GM21360 (cell line): ENCODE data around the gene AQP3.
"Not testable (repeated sequence)": the region's sequence is repeated elsewhere in the genome, so short reads cannot be mapped to it uniquely, and the experiment has no call there.

Source experiments
- ATAC-seq: cut with Tn5 transposase; IDR thresholded peaks from one replicate; pipeline ENCODE4 v1.9.1; 2021; ENCODE audit warnings: mild to moderate bottlenecking, moderate library complexity; ENCODE audit not compliant: unreplicated experiment

AQP3 gene

DNA sequence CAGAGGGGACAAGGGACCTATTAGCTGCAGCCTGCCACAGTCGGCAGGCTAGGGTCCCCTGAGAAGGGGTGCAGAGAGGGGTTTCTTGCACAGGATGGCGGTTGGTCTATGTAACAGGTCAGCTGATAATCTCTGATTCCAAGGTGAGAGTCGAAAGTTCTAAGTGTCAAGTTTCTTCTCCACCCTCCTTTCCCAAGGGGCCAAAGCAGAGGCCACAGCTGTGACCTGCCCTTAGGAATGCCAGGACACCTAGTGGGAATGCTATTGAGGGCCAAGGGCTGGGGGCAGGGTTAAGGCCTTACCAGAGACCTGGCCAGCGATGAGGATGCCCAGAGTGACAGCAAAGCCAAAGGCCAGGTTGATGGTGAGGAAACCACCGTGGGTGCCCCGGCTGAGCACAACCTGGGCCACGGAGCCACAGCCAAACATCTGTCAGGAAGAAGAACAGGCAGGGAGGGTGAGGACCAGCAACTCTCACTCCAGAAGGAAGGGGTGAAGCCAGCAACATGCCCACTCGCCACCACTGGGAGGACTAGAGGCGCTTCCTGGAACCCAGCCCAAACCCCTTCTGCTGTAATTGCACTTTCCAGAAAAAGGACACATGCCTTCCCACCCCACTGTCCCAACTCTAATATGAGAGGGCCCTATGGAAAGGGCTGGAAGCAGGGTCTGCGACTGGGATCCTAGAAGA is 3.8 kb downstream of the AQP3 start:
- no peak for ATAC-seq

DNA sequence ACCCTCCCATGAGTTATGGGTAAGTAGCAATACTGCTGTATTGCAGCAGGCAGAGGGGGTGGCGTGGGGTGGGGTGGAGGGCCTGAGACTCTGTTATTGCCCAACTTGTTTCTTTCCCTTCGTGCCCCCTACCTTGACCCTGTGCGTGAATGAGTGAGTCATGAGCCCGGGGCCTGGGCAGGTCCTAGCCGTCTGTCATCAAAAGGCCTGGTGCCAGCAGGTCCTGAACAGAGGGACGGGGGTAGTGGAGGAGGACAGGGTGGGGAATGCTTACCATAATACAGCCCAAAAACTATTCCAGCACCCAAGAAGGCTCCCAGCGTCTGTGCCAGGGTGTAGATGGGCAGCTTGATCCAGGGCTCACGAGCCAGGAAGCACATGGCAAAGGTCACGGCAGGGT is 4.3 kb downstream of the AQP3 start:
- ATAC-seq: no peak

DNA sequence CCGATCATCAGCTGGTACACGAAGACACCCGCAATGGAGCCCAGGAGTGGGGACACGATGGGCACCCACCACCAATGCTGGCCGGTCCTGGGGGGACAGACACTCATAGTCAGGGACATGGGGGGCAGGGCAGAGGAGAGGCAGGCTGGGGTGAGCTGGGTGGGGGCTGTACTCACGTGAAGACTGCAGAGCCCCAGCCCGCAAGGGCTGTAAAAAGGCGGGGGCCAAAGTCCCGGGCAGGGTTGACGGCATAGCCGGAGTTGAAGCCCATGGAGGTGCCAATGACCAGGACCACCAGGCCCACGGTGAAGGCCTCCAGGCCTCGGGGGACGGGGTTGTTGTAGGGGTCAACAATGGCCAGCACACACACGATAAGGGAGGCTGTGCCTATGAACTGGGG is 5.3 kb downstream of the AQP3 start:
- no peak for ATAC-seq

DNA sequence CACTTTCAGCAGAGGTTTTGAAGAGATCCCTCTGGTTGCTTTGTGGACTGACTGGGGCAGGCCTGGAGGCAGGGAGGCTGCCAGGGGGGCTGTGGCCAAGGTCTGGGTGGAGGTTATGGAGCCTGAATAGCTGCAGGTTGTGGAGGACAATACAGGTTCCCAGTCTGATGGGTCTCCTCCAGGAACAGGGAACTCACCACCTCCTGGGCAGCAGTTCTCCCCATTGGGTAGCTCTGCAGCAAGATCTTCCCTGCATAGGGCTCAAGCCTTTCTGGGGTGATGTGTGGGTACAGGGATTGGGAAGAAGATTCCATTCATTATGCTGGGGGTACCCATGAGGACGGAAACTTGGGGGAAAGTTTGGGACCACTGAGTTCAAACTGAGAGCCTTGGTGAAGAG is 6.8 kb downstream of the AQP3 start:
- ATAC-seq: no peak

DNA sequence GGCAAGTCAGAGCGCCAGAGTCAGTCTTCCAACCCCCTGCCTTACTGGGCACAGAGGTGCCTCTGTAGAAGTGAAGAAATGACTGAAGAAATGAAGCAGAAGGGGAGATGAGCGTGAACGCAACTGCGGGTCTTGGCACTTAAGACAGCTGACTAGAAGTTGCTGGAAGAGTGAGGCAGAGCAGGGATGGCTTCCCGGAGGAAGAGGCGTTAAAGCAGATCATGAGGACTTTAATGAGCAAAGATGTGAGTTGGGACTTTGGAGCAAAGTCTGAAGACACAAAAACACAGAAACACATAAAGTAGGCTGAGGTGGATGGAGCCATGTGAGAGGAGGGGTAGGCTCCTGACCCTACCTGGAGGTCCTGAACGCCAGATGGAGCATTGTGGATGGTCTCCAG is 7.2 kb downstream of the AQP3 start:
- ATAC-seq: no peak

DNA sequence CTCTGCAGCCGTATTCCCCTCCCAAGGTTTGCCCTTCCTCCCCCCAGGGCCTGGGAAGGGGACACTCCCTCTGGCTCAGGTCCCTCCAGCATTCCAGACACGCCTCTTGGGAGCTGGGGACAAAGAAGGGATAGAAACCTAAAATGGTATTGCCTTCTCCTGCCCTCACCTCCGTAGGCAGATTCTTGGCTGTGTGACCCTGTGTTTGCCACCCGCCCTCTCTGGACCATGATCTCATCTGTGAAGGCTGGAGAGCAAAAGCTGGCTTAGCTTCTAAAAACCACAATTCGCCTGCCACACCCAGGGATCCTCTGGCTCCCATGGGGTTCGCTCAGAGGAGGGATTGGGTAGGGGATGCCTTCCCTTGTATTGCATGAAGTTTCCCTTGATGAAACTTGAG is 7.7 kb downstream of the AQP3 start:
- no peak for ATAC-seq

DNA sequence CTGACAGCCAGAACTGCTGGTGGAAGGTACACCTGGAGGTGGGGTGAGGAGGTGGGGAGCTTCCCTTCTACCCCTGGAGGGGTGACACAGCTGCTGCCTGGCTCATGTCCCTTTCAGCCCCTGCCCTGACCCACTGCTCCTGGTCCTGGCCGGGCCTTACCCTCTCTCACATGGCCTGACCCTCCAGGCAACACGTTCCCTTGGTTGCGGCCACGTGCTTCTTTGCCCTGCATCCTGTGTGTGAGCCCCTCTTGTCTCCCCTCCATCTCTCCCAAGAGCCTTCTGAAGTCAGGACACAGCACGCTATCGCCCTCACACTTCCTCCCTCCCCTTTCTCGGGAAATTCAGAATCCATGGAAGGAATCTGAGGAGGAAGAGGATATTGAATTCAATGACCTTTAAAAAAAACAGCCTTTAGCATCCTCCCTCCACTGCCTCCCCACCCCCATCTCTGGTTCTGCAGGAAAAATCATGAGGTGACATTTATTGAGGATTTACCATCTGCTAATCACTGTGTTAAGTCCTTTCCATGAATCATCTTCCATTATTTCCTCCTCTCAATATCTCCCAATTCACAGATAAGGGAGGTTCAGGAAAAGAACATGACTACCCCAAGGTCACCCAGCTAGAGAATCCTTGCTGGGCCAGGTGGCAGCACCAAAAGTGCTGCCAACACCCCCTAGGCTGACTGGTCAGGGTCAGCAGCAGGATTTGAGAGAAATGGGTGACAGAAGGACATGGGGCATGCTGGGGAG is 8.3 kb downstream of the AQP3 start:
- no peak for ATAC-seq

DNA sequence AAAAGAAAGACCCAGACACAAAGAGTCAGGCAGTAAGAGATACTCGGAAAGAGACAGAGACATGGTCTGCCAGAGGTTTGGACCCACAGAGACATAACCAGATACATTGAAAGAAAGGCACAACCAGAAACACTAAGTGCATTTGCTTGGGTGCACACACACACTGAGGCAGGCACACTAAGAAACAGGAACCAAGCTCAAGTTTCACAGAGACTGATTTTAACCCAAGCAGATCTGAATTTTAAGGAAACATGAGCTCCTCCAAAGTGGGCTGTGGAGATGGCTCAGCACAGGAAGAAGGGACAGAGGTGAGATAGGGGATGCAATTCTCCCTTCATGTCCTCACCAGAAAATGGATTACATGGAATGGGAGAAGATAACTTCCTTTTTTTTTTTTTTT is 9.5 kb downstream of the AQP3 start:
- no peak for ATAC-seq

DNA sequence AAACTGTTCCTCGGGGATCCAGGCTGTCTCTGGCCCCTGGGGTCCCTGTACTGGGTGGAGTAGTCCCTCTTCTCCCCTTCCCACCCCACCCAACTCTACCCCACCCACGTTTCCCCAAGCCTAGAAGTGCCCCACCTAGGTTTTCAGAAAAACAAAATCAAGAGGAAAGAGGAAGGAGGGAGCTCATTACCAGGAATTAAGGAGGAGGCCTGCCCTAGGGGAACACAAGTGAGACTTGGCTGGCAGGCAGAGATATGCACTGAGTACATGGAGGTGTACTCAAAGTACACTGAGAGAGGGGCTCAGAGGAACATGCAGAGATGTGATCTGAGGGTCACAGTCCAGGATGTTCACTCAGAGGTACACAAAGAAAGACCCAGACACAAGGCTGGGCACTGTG is 10.2 kb downstream of the AQP3 start:
- ATAC-seq: no peak

DNA sequence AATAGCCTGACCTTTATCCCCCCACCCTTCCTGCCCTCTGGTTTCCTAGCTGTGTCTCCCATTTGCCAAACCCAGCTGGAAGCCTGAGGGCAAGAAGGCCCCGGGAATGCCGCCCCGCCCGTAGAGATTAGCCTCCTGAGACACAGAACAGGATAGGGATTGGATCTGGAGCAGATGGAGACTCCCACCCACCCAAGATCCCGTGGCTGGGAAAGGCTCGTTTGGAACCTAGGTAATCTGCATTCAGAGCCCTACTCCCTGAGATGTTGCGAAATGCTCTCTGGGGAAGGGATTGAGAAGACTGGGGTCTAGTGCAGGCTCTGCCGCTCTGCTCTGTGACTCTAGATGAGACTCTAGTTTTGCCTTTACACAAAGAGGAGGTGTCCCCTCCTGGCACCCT is 10.9 kb downstream of the AQP3 start:
- no peak for ATAC-seq

DNA sequence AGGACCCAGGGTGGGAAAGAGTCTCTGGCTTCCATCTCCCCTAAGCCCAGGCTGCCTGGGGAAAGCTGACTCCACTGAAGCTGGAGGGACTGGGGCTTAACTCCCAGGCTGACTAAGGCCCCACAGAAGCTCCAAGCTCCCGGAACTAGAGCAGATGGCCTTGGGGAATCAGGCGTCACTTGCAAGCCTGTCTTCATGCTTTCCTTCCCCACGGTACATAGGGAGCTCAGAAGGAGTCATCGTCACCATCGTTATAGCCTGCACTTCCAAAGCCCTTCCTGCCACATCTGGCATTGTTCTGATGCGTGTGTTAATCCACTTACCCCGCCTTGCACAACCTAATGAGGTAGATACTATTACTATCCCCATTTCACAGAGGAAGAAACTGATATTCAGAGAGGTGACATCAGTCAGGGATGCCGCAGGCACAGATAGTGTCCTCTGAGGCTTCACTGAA is 11.5 kb downstream of the AQP3 start:
- ATAC-seq: no peak

DNA sequence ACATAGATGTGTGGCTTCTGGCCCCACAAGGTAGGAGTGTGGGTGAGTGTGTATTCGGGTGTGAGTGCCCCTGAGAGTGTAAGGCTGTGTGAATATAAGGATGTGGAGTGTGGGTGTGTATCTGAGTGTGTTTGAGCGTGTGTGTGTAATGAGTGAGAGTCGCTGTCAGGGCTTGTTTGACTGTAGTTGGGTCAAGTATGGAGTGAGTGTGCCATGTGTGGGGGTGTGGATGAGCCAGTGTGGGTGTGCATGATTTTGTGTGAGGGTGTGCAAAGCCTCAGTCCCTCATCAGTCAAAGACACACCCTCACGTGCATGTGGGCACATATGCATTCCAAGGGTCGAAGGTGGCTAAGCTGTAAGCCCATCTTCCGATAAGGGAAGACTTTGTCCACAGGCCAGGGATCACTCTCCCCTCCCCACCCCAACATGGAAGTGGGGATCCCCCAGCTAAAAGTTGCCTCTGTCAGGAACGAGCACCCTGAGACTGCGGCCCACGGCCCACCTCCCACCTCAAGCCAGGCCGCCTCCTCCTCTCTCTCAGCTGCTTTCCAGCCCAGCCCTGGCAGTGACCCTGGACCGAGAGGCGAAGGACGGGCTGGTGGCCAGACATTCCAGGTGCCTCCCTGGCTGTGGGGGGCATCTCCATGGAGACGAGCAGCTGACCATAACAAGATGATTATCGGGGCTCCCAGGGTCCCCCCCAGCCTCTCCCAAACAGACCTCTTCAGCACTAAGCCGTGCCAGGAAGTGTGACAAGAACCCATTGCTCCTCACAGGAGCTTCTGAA is 12.9 kb downstream of the AQP3 start:
- ATAC-seq: no peak

DNA sequence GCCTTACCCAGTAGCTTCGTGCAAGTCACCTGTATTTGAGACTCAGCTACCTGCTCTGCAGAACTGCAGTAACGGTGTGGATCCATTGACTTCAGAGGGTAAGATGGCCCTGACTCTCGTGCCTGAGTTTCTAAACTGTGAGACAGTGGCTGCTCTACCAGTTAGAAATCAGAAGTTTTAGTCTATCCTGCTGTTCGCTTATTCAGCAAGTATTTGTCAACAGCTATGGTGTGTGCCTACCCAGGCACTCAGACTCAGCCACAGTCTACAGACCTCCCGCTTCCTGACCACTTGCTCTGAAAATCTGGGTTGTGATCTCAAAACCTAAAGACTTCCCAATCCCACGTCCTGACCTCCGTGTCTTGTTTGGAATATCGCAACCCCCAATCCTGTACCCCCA is 13.5 kb downstream of the AQP3 start:
- ATAC-seq: no peak

DNA sequence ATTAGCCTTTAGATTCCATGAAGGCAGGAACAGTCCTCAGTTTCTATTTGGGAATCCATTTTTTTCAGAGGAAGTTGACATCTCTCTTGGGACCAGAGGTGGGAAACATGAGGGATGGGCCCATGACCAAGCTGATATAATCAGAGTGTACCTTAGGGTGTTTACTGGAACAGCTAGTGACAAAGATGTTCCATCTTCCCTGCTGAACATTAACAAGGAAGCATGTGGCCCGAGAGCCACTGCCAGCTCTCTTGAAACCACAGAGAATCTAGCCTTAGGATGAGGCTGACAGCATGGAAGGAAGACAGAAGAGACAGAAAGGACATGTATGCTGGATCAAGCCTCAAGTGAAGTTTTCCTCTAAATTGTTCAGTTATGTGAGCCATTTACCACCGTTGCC is 16.0 kb downstream of the AQP3 start:
- no peak for ATAC-seq

DNA sequence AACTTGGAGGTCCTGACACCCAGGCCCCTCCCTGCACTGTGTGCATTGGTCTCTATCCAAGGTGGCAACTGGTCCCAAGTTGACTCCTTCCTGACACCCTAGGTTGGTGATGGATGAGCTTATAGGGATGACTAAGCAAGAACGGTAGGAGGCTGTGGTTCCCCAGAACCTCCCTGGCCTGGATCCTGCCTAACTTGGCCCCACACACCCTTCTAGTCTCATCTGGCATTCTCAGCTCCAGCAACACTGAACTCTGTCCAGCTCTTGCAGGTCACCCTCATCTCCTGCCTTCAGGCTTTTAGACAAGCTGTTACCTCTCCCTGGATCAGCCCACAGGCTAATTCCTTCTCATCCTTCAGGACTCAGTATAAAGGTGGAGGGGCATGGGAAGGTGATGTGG is 16.5 kb downstream of the AQP3 start:
- ATAC-seq: no peak

DNA sequence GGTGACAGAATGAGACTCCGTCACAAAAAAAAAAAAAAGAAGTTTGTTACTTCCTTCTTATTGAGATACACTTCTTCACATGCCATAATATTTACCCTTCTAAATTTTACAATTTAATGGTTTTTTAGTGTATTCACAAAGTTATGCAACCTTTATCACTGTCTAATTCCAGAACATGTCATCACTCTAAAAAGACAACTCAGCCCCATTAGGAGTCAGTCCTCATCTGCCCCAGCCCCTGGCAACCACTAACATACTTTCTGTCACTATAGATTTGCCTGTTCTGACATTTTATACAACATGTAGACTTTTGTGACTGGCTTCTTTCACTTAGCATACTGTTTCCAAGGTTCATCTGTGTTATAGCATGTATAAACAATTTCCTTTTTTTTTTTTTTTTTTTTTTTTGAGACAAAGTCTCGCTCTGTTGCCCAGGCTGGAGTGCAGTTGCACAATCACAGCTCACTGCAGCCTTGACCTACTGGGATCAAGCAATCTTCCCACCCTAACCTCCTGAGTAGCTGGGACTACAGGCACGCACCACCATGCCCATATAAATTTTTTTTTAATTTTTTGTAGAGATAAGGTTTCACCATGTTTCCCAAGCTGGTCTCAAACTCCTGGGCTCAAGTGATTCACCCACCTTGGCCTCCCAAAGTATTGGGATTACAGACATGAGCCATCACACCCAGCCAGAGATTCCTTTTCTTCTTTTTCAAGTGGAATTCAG is 18.0 kb downstream of the AQP3 start:
- ATAC-seq: no peak

DNA sequence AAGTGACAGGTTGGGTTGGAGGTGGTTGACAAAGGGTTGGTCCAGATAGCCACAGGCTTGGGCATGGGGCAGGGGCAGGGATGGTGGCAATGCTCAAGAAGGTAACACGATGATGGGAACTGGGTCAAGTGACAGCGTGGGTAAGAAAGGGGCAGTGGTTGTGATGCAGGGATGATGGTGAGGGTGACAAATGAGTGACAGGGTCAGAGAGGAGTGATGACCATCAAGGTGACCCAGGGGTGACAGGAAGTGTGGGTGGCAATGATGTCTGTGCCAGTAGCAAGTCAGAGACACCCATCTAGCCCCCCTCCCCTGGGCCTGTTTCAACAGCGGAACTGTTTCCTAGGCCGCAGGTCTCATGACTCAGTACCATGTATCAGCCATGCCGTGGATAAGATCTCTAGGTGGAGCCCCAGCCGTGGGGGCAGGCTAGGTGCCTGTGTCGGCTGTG is 20.5 kb downstream of the AQP3 start:
- no peak for ATAC-seq

DNA sequence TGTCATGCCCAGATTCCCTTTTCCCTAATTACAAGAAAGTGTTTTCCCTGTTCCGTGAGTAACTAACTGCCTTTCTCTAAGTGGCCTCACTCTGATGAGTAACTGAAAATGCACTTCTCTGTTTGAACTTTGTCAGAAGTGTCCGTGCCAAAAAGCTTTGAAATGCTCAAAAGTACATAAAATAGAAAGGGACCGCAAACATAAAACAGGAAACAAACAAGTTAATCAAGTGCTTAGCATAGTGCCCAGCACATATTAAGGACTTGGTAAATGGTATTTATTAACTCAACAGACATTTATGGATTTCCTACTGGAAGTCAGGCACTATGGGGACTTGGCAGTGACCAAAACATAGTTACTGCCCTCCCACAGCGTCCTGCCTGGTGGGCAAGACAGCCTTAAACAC is 22.3 kb downstream of the AQP3 start:
- ATAC-seq: no peak

DNA sequence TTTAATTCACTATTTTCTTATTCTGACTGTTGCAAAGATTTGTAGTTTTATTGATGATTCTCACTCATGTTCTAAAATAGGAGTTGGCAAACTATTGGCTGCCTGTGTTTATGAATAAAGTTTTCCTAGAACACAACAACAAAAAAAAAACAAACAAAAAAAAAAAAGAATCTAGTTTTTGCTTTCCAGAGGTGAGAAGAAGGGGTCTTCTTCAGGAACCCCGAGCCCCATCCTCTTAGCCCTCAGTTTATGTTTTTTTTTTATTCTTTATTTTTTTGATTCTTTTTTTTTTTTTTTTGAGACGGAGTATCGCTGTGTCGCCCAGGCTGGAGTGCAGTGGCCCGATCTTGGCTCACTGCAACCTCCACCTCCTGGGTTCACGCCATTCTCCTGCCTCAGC is 22.9 kb downstream of the AQP3 start:
- ATAC-seq: not testable (repeated sequence)

DNA sequence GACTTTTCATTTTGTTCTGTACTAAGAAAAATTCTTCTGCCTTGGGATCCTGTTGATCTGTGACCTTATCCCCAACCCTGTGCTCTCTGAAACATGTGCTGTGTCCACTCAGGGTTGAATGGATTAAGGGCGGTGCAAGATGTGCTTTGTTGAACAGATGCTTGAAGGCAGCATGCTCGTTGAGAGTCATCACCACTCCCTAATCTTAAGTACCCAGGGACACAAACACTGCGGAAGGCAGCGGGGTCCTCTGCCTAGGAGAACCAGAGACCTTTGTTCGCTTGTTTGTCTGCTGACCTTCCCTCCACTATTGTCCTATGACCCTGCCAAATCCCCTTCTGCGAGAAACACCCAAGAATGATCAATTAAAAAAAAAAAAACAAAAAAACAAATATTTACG is 23.4 kb downstream of the AQP3 start:
- not testable (repeated sequence) for ATAC-seq

DNA sequence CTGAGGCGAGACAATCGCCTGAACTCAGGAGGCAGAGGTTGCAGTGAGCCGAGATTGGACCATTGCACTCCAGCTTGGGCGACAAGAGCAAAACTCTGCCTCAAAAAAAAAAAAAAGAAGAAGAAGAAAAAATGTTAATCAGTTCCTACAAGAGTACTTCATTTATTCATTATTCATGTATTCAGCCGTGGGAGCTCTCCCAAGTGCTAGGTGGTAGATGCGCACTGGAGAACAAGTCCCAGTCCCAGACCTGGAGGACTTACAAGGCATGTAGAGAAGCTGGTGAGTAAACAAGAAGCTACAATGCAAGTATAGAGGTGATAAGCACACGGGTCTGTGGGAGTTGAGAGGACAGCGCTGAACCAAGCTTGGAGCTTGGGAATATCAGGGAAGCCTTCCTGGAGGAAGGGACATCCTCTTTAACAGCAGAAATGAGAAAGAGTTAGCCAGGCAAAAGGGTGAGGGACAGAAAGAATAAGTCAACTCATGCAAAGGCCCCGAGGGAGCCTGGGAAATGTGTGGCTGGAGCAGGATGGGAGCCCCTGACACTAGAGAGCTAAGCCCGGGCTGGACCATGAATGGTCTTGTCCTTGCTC is 27.6 kb downstream of the AQP3 start:
- ATAC-seq: no peak
